HG03135 (cell line): ENCODE measurements around the gene SCAPER.
"Not testable (repeated sequence)": the region's sequence is repeated elsewhere in the genome, so short reads cannot be mapped to it uniquely, and the experiment has no call there.

Source experiments
- ATAC-seq: cut with Tn5 transposase; IDR thresholded peaks from one replicate; pipeline ENCODE4 v1.9.1; 2021; ENCODE audit warnings: mild to moderate bottlenecking, moderate library complexity; ENCODE audit not compliant: unreplicated experiment

SCAPER gene

DNA sequence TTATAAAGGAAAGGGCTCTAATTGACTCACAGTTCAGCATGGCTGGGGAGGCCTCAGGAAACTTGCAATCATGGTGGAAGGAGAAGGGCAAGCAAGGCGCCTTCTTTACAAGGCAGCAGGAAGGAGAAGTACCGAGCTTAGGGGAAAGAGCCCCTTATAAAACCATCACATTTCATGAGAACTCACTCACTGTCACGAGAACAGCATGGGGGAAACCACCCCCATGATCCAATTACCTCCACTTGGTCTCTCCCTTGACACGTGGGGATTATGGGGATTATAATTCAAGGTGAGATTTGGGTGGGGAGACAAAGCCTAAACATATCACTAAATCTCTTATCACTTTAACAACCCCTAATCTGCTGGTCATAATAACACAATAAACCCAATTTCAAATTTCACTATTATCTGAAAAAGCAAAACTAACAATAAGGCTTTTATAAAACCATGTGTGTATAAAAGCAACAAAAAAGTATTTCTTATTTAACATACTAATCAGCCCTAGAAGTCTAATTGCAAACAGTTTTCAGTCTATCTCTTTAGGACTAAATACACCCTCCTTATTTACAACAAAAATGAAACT lies 43.2 kb downstream of the SCAPER start:
- ATAC-seq: no peak

DNA sequence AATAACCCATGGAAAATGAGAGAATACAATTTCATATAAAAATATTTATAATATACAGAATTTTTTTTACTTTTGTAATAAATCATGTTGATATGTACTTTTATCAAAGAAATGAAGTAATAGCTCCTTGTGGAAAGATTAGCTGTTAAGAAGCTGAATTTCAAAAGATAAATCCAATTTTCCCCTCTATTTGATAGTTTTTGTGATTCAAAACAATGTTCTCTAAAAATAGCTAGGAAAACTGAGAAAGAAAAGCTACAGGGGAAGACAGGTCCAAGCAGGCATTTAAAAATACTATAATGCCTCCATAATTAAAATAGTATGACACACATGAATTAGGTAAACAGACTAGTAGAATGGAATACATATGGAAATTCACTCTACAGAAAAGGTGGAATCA lies 44.9 kb downstream of the SCAPER start:
- no peak for ATAC-seq

GRCh38 chr15:76850367-76850766 lies 54.8 kb downstream of the SCAPER start:
- not testable (repeated sequence) for ATAC-seq

GRCh38 chr15:76846782-76847181 lies 58.4 kb downstream of the SCAPER start:
- ATAC-seq: no peak

- ATAC-seq: no peak
Observed at GRCh38 chr15:76844096-76844495, 61.0 kb downstream of the SCAPER start.

DNA sequence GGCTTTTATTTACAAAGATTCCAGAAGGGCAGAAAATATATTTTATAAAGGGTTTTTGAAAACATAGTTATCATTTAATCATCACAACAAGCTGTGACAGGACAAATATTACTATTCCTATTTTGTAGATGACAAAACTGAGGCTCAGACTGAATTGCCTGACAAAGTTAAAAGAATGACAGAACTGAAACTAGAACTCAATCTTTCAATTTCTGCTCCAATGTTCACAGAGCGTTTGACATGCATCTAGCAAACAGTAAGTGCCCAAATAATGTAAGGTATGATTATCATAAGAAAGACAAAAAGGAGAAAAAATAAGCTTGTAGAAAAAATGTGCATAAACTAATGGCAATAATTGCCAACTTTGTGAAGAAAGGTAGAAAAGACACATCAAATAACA lies 61.9 kb downstream of the SCAPER start:
- no peak for ATAC-seq

DNA sequence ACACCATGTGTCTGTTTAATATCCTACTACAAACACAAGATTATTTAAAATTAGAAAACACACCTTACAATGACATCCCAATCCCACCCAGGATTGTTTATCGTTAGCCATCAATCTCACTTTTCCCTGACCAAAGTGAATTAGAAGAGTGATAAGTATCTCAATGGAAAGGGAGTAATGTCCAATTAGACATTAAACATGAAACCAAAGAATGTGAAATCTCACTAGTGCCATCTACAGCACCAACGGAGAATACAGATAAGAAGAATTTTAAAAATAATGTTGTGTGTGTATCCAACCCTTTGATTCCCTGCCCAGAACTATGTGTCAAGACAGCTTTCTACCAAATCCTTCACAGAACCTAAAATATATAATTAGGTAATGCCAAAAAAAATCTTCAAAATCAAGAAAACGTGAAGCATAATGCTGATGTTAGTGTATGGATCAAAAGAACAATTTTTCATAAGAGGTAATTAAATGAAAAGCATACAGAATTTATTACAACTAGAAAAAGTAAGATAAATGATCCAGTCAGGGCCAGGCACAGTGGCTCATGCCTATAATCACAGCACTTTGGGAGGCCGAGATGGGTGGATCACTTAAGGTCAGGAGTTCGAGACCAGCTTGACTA lies 64.2 kb downstream of the SCAPER start:
- no peak for ATAC-seq

DNA sequence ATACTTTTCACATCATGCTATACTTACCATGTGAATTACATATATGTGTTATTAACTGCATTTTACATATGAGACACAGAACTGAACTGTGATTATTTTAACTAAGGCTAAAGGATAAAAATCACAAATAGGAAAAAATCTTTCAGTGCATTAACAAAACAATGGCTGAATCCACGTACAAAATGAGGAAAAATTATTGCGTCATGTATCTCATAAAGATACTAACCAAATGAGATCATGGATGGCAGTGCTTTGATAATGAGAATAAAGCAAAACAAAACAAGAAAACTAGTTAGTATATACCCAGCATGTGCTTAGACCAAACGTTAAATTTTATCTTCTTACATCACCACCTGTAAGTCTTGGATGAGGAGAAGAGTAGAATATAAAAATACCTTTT lies 66.0 kb downstream of the SCAPER start:
- no peak for ATAC-seq

DNA sequence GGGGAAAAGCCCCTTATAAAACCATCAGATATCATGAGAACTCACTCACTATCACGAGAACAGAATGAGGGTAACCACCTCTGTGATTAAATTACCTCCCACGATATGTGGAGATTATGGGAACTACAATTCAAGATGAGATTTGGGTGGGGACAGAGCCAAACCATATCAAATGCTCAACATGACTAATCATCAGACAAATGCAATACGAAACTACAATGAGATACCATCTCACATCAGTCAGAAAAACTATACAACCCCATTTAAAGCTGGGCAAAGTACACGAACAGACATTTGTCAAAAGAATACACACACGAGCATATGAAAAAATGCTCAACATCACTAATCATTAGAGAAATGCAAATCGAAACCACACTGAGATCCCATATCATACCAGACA lies 67.7 kb downstream of the SCAPER start:
- ATAC-seq: no peak

DNA sequence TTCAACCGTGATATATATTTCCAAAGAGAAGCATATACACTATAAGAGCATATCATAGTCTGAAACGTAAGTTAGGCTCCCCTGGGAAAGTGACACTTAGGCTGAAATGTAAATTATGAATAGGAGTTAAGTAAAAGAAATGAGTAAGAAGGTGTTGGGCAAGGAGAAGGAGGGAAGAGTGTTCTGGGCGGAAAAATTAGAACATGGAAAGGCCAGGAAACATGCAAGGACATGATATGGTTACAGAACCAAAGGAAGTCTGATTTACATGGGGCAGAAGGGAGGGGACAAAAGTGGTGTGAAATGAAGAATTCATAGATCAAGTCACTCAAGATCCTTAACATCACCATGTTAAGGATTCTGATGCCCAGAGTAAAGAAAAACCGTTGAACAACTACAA lies 75.2 kb downstream of the SCAPER start:
- ATAC-seq: no peak

- ATAC-seq: no peak
Observed at GRCh38 chr15:76823890-76824289, 81.2 kb downstream of the SCAPER start.

GRCh38 chr15:76823303-76823702 lies 81.8 kb downstream of the SCAPER start:
- ATAC-seq: no peak

- not testable (repeated sequence) for ATAC-seq
Observed at GRCh38 chr15:76818926-76819325, 86.2 kb downstream of the SCAPER start.

- no peak for ATAC-seq
Observed at GRCh38 chr15:76815421-76815820, 89.7 kb downstream of the SCAPER start.

GRCh38 chr15:76812381-76812780 lies 92.8 kb downstream of the SCAPER start:
- ATAC-seq: no peak

- no peak for ATAC-seq
Observed at GRCh38 chr15:76809412-76810103, 95.6 kb downstream of the SCAPER start.

- no peak for ATAC-seq
Observed at GRCh38 chr15:76803049-76803571, 102.0 kb downstream of the SCAPER start.

DNA sequence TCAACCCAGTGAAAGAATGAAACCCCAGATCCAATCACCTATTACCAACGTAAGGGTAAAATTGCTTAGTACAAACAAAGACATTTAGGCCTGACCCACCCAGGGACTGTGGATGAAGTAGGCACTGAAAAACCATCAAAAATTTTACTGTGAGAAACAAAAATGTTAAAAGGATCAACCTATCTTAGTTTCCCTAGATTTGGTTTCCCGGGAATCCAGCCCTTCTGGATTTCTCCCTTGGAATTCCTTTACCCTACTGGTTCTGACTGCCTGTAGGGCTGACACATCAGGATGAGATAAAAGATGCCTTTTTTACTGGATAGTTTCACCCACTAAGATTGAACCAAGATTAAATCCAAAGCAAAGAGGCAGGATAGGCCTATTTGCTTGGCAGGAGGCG lies 102.7 kb downstream of the SCAPER start:
- no peak for ATAC-seq

- no peak for ATAC-seq
Observed at GRCh38 chr15:76799760-76800159, 105.4 kb downstream of the SCAPER start.

- ATAC-seq: no peak
Observed at GRCh38 chr15:76795217-76795616, 109.9 kb downstream of the SCAPER start.

DNA sequence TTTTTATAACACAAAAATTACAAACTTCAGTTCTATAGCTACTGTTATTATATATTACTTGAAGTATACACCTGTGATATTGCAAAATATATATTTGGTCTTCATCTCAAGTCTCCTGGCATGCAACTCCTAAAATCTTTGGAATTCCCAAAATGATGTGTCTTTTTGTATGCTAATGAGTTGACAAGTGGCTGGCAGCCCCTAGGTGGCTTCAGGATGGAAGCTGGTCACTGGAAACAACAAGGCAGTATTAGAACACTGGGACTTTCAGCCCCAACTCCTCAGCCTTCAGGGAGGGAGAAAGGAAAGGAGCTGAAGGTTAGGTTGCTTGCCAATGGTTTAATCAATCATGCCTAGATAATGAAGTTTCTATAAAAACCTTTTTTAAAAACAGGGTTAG lies 112.0 kb downstream of the SCAPER start:
- no peak for ATAC-seq

GRCh38 chr15:76791511-76791910 lies 113.6 kb downstream of the SCAPER start:
- ATAC-seq: no peak
